NCI-H2196 (cell line): Measurements from ENCODE around the gene PODN.

Experiments
- DNase-seq: peaks from one replicate; lab custom pipeline; 2025; ENCODE audit not compliant: unreplicated experiment; lab: John Stamatoyannopoulos, UW

PODN gene

GRCh38 chr1:53049574-53049967 is 12.4 kb upstream of the PODN start:
- no peak for DNase-seq

GRCh38 chr1:53050310-53050709 is 11.7 kb upstream of the PODN start:
- DNase-seq = no peak

- no peak for DNase-seq
Measured at GRCh38 chr1:53051676-53052075, 10.3 kb upstream of the PODN start.

- no peak for DNase-seq
Measured at GRCh38 chr1:53057127-53057526, 4.9 kb upstream of the PODN start.

- no peak for DNase-seq
Measured at GRCh38 chr1:53060579-53060978, 1.4 kb upstream of the PODN start.

- DNase-seq = no peak
Measured at GRCh38 chr1:53061123-53061858, 722 bp upstream of the PODN start.

- DNase-seq = no peak
Measured at GRCh38 chr1:53062708-53063591, 937 bp downstream of the PODN start.

- DNase-seq = no peak
Measured at GRCh38 chr1:53063744-53064515, 1.9 kb downstream of the PODN start.

- no peak for DNase-seq
Measured at GRCh38 chr1:53065391-53065790, 3.4 kb downstream of the PODN start.

- DNase-seq = no peak
Measured at GRCh38 chr1:53066488-53066887, 4.5 kb downstream of the PODN start.

- no peak for DNase-seq
Measured at GRCh38 chr1:53066891-53067738, 5.1 kb downstream of the PODN start.

- no peak for DNase-seq
Measured at GRCh38 chr1:53067886-53068285, 5.9 kb downstream of the PODN start.

- no peak for DNase-seq
Measured at GRCh38 chr1:53068314-53069099, 6.5 kb downstream of the PODN start.

GRCh38 chr1:53069265-53069662 is 7.3 kb downstream of the PODN start:
- DNase-seq = no peak

- DNase-seq = no peak
Measured at GRCh38 chr1:53069663-53070327, 7.8 kb downstream of the PODN start.

- DNase-seq = no peak
Measured at GRCh38 chr1:53070621-53071020, 8.6 kb downstream of the PODN start.

GRCh38 chr1:53071167-53071865 is 9.3 kb downstream of the PODN start:
- no peak for DNase-seq

- DNase-seq = no peak
Measured at GRCh38 chr1:53071915-53072314, 9.9 kb downstream of the PODN start.

- no peak for DNase-seq
Measured at GRCh38 chr1:53073287-53073686, 11.3 kb downstream of the PODN start.
